Sciatic nerve (tissue), 2 donors: ENCODE results near the gene MTMR3. TPM values are rescaled to one million over a fixed set of nuclear protein-coding genes. Genes with fewer than 3 reads are reported as not detected.
"Not testable (repeated sequence)": the region's sequence is repeated elsewhere in the genome, so short reads cannot be mapped to it uniquely, and the experiment has no call there.

Experiments
- ATAC-seq: fragments of 200-7000 bp; cut with Tn5 transposase; one replicate; pipeline ENCODE4 v1.9.1; 2020; ENCODE audit warnings: mild to moderate bottlenecking, moderate library complexity
- DNase-seq: peaks from one replicate; pipeline ENCODE4 v3.0.0-alpha.2; 2020; ENCODE audit warnings: low spot score
- intact Hi-C: fragments of 100-400 bp; cut with DNase I; formaldehyde crosslinking; loops from one replicate; pipeline ENCODE4 v1.14.2; 2022
- microRNA-seq: library from miRNA; unstranded; fragments of <30 nt; microRNA quantifications from one replicate; pipeline ENCODE4 v1.2.0, GENCODE V29; 2020
- total RNA-seq: library from RNA; stranded (reverse); fragmentation: NEBNext Ultra II Directional; extraction: Animal tissue kit (Norgen Biotek cat#: 25700); gene quantifications from one replicate; pipeline ENCODE4 v1.2.1, GENCODE V29; 2021
- donor health status: DM: no; HTN: no; CAD: no.
- donor health status: DM: no; HTN: no; CAD: no.

The MTMR3 gene
- total RNA-seq, 1 donor from 2014 or later, result 73.2 TPM

GRCh38 chr22:30056015-30056414, 173.0 kb downstream of the MTMR3 start:
- ATAC-seq (no peak), DNase-seq (no peak)
- intact Hi-C loops, result no loop called here

GRCh38 chr22:30057375-30057774, 174.4 kb downstream of the MTMR3 start:
- intact Hi-C loops, result no loop called here
- DNase-seq, result no peak
- ATAC-seq, result no peak

- DNase-seq, intact Hi-C loops, ATAC-seq: not testable (repeated sequence)
These were observed 176.5 kb downstream of the MTMR3 start for GRCh38 chr22:30059346-30060020.

GRCh38 chr22:30061094-30061493, 178.1 kb downstream of the MTMR3 start:
- intact Hi-C loops, DNase-seq, ATAC-seq: not testable (repeated sequence)

GRCh38 chr22:30062259-30062658, 179.3 kb downstream of the MTMR3 start:
- no peak for DNase-seq
- intact Hi-C loops, result no loop called here
- ATAC-seq, result no peak

GRCh38 chr22:30062950-30063349, 180.0 kb downstream of the MTMR3 start:
- DNase-seq (no peak), ATAC-seq (no peak)
- intact Hi-C loops, result no loop called here

- ATAC-seq (no peak), DNase-seq (no peak)
- intact Hi-C loops, result no loop called here
These were observed 181.2 kb downstream of the MTMR3 start for GRCh38 chr22:30064172-30064571.

GRCh38 chr22:30073743-30074142, 190.8 kb downstream of the MTMR3 start:
- ATAC-seq, result no peak
- DNase-seq, result no peak
- intact Hi-C loops, result loop anchor here (10.0 kb wide), 1 partner anchor 439 kb away; no protein-coding TSS in a partner anchor

GRCh38 chr22:30074147-30074546, 191.2 kb downstream of the MTMR3 start:
- ATAC-seq (no peak), DNase-seq (no peak)
- intact Hi-C loops, result loop anchor here (10.0 kb wide), 1 partner anchor 439 kb away; no protein-coding TSS in a partner anchor

GRCh38 chr22:30074994-30075393, 192.0 kb downstream of the MTMR3 start:
- DNase-seq (no peak), ATAC-seq (no peak)
- intact Hi-C loops, result loop anchor here (10.0 kb wide), 1 partner anchor 440 kb away; no protein-coding TSS in a partner anchor

- ATAC-seq (no peak), DNase-seq (no peak)
- intact Hi-C loops, result loop anchor here (10.0 kb wide), 1 partner anchor 443 kb away; no protein-coding TSS in a partner anchor
These were observed 194.4 kb downstream of the MTMR3 start for GRCh38 chr22:30077279-30077880.

GRCh38 chr22:30078320-30079311, 195.6 kb downstream of the MTMR3 start:
- no peak for ATAC-seq
- intact Hi-C loops, result loop anchor here (10.0 kb wide), 1 partner anchor 444 kb away; no protein-coding TSS in a partner anchor
- DNase-seq, result no peak

- intact Hi-C loops, result loop anchor here (10.0 kb wide), 1 partner anchor 445 kb away; no protein-coding TSS in a partner anchor
- DNase-seq (no peak), ATAC-seq (no peak)
These were observed 197.1 kb downstream of the MTMR3 start, which contains the start of gene HORMAD2 for GRCh38 chr22:30079952-30080533. Gene HORMAD2 (plus strand): TSS chr22:30080464. CDS start chr22:30093953, 13,489 bp downstream.

Small RNA genes within 50 kb of the gene (microRNA-seq; reads per million reads assigned to microRNA genes)
- 2.9 reads per million for gene MIR6818

Other genes with a start within 250 kb of the MTMR3 start
- not detected for gene CABP7, start 163.2 kb upstream of the MTMR3 start, total RNA-seq
- gene ZMAT5, start 116.2 kb upstream of the MTMR3 start, total RNA-seq, result 23.6 TPM
- 42.0 TPM for gene UQCR10, start 115.8 kb upstream of the MTMR3 start, total RNA-seq
- 47.1 TPM for gene ASCC2, start 44.9 kb upstream of the MTMR3 start, total RNA-seq
- not detected for gene HORMAD2, start 197.3 kb downstream of the MTMR3 start, total RNA-seq